ENCODE data around the gene RYR3. TPM values are rescaled to one million over a fixed set of nuclear protein-coding genes. Genes with fewer than 3 reads are reported as not detected.
A peak's percentile ranks its signal among the peaks of the same experiment; 100 is the strongest.

Gene RYR3
- total and polyA plus RNA-seq, 10 of the 15 experiments (the other 5 are each of a cell fraction or from before 2014, with no cell fraction given): under 0.01 to 0.44 (median 0.16) TPM; not detected in 5

- no peak for TF ChIP-seq ZBTB40 (IDR thresholded peaks at IDR 0.05; ENCODE audit: borderline replicate concordance)
Observed at GRCh38 chr15:33724321-33725036, 413.7 kb downstream of the RYR3 start (continued).

- DNase-seq (ENCODE audit: low read depth, low spot score) (no peak), ATAC-seq (no peak), FAIRE-seq (no peak)
- H3K27me3 ChIP-seq (replicated peaks in 1 of 2; ENCODE audit: control insufficient read depth in 2 of 2, insufficient read depth in 2 of 2, low read length in 1 of 2): no peaks in the 10 kb centered on the region
- TF ChIP-seq RAD21 (IDR thresholded peaks at IDR 0.05; ENCODE audit: insufficient read depth, low read depth, low read length) (peak; percentile 24; the same call in 1 of the 2 replicates), CTCF (IDR thresholded peaks at IDR 0.05 in 2 of 3, conservative IDR thresholded peaks at IDR 0.05 in 1 of 3; ENCODE audit: control insufficient read depth in 2 of 3, extremely low read depth in 1 of 3, insufficient read depth in 1 of 3, low read depth in 3 of 3, low read length in 3 of 3) (peak in 1 of 3 experiments; percentile 10; a peak in 1 of 6 replicates), CHD4 (IDR thresholded peaks at IDR 0.05) (no peak)
- in situ Hi-C loops (cut with MboI) (no loop called here), intact Hi-C loops (cut with micrococcal nuclease; ENCODE audit: unreplicated experiment) (no loop called here)
- RAD21 ChIA-PET (ENCODE audit: unreplicated experiment): interaction anchor here (1.1 to 3.1 kb wide), 4 partner anchors 29 to 437 kb away, joined by 3 to 9 read pairs (median 4); no protein-coding TSS in a partner anchor
- WGBS (ENCODE audit: insufficient coverage, insufficient replicate concordance, low lambda C conversion rate, missing lambda C conversion rate): 72% methylated on average over 4 of the region's 4 CpGs
- H4K20me1 ChIP-seq (ENCODE audit: control insufficient read depth, insufficient read depth): no peaks in the 10 kb centered on the region
- no peak overlapping the region for H3K4me3 ChIP-seq
- POLR2A ChIA-PET: no interaction called here
- CTCF ChIA-PET: interaction anchor here (0.6 to 3.5 kb wide), 9 partner anchors 8 to 1112 kb away, joined by 3 to 24 read pairs (median 4); no protein-coding TSS in a partner anchor
- H2AFZ ChIP-seq (ENCODE audit: control insufficient read depth, low read depth, low read length): no peak overlapping the region
- SMC1A ChIA-PET (ENCODE audit: uncharacterized antibody, unreplicated experiment): interaction anchor here (0.9 to 1.3 kb wide), 5 partner anchors 8 to 437 kb away, joined by 3 to 6 read pairs (median 5); no protein-coding TSS in a partner anchor
- no peak overlapping the region for H3K27ac ChIP-seq (ENCODE audit: control insufficient read depth, insufficient read depth)
- H3K4me1 ChIP-seq (ENCODE audit: control insufficient read depth, insufficient read depth, low read length): no peaks in the 10 kb centered on the region
- H3K9ac ChIP-seq (ENCODE audit: control insufficient read depth, insufficient read depth, low read length): no peak overlapping the region
- no peak overlapping the region for H3K4me2 ChIP-seq (ENCODE audit: control insufficient read depth, insufficient read depth)
- H3K79me2 ChIP-seq (ENCODE audit: control insufficient read depth, insufficient read depth, low read length): no peaks in the 10 kb centered on the region
- no peaks in the 10 kb centered on the region for H3K9me3 ChIP-seq (replicated peaks; ENCODE audit: control insufficient read depth, insufficient read depth, low read length)
- no peaks in the 10 kb centered on the region for H3K36me3 ChIP-seq (ENCODE audit: control insufficient read depth in 2 of 2, insufficient read depth in 2 of 2, low read length in 1 of 2)
- BruUV-seq (replicated peaks): no TSS peak
Observed at GRCh38 chr15:33729653-33730052, 418.9 kb downstream of the RYR3 start.
